NT2/D1 (cell line): ENCODE data around the gene ANKS3.

Source experiments
- SUZ12 ChIP-seq: IDR thresholded peaks from 2 replicates; pipeline ENCODE4 v1.6.1; 2011; ENCODE audit not compliant: insufficient read length, insufficient read depth; ENCODE audit errors: extremely low read depth
- ZNF274 ChIP-seq: IDR thresholded peaks from 2 replicates; pipeline ENCODE4 v1.6.1; 2011; ENCODE audit warnings: mild to moderate bottlenecking, low read depth, low read length

DNA sequence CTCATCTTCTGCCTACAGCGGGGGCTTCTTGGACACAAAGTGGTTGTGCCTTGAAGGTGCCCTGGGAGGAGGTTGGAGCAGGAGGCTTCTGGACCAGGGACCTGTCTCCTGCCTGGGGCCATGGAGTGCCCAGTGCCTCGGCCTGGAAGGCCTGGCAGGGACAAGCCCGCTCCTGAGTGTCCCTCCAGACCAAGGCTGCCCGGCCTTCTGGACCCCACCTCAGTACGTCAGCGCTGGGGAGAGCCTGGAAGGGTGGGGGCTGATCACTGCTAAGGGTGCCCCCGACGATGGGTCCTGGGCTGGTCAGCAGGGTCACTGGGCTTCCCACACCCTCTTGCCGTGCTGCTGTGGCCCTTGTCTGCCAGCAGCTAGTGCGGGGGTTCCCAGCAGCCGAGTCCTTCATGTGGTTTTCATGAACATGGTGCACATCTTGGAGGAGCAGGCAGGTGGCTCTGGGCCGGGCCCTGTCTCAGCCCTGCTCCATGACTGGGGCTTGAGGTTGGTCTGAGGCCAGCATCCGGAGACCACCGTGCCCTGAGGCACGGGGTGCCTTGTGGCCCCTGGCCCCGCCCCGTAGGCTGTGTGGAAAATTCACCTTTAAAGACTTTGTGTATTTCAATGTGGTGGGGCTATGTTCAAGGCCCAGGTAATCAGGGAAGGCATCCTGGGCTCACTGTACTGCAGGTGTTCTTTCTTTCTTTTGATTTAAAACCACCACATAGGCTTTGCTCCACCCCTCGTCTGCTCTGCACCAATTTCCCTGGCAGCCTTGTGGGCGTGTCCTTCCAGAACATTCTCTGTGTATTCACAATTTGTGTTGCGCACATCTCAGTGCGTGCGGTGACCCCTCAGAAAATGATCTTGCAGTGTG, 87.1 kb downstream of the ANKS3 start:
- TF ChIP-seq SUZ12 (no peak), ZNF274 (no peak)
